K562 (cell line): ENCODE data around the gene WDR70. TPM values are rescaled to one million over a fixed set of nuclear protein-coding genes. Genes with fewer than 3 reads are reported as not detected.

Experiments used
- ATAC-seq: fragments of 200-7000 bp; cut with Tn5 transposase; 3 replicates; pipeline ENCODE4 v1.9.1; 2020; ENCODE audit warnings: moderate library complexity
- BruUV-seq: library from RNA; stranded (reverse); fragments of 400-500 nt; replicated peaks from 2 replicates; lab custom pipeline; 2021; lab: Mats Ljungman, UMichigan
- CTCF ChIA-PET: fragments of 300-600 bp; formaldehyde crosslinking; extraction: SDS; loops from one replicate; lab custom pipeline; 2021; ENCODE audit warnings: low intra/inter-chr PET ratio; lab: Yijun Ruan, JAX
- POLR2A ChIA-PET: fragments of 300-600, 350-650 bp; sonication (Branson Sonifier 250); formaldehyde crosslinking; extraction: SDS; loops from one replicate; lab custom pipeline; 2021; ENCODE audit warnings: antibody characterized with exemption, inconsistent platforms; lab: Yijun Ruan, JAX
- DNase-seq, 4 experiments: peaks; one replicate each; pipeline versions ENCODE4 v3.0.0 to v3.0.0-alpha.2; 2011 to 2018; ENCODE audit warnings: low spot score in 3 of 4, mixed read lengths in 3 of 4; ENCODE audit errors: extremely low read depth in 1 of 4
- FAIRE-seq: peaks from 2 replicates; lab custom pipeline; 2011; peaks lifted over from hg19 to GRCh38; lab: Jason Lieb, UNC
- H2AFZ ChIP-seq: 2 replicates; pipeline ENCODE4 v1.6.0; 2011; ENCODE audit warnings: low read depth, low read length, control low read depth, inconsistent platforms
- H3K27ac ChIP-seq: fragments of 200-600 bp; 3 replicates; pipeline ENCODE4 v1.8.0; 2011; ENCODE audit warnings: low read depth, mild to moderate bottlenecking, control low read depth, inconsistent platforms, low read length, moderate library complexity, mixed read lengths; ENCODE audit errors: extremely low read depth
- H3K27me3 ChIP-seq, 2 experiments: fragments of 300-600 bp in 1 of 2; 2 replicates in 1 of 2; 3 replicates in 1 of 2; pipeline versions ENCODE4 v1.6.0 to v1.8.0; 2011; ENCODE audit warnings: inconsistent platforms in 2 of 2, low read length in 2 of 2, mild to moderate bottlenecking in 1 of 2, mixed read lengths in 1 of 2, moderate library complexity in 1 of 2; ENCODE audit not compliant: control insufficient read depth in 2 of 2, insufficient read depth in 2 of 2
- H3K36me3 ChIP-seq: fragments of 300-600 bp; 3 replicates; pipeline ENCODE4 v1.8.0; 2011; ENCODE audit warnings: mild to moderate bottlenecking, low read length, inconsistent platforms; ENCODE audit not compliant: control insufficient read depth, insufficient read depth
- H3K4me1 ChIP-seq, 2 experiments: fragments of 200-600 bp in 1 of 2; replicated peaks in 1 of 2; 2 replicates in 1 of 2; 3 replicates in 1 of 2; pipeline versions ENCODE4 v1.5.1 to v1.8.0; 2011; ENCODE audit warnings: inconsistent platforms in 2 of 2, low read length in 2 of 2, mild to moderate bottlenecking in 1 of 2, mixed read lengths in 1 of 2, moderate library complexity in 1 of 2; ENCODE audit not compliant: control insufficient read depth in 2 of 2, insufficient read depth in 2 of 2
- H3K4me2 ChIP-seq: 2 replicates; pipeline ENCODE4 v1.6.1; 2011; ENCODE audit warnings: low read length, control low read depth, inconsistent platforms, mixed read lengths; ENCODE audit not compliant: insufficient read depth
- H3K4me3 ChIP-seq: fragments of 200-600 bp; sonication (generic), shearing (Covaris generic); 2 replicates; pipeline ENCODE4 v1.5.1; 2016; ENCODE audit warnings: control low read depth, inconsistent platforms
- H3K79me2 ChIP-seq: fragments of 200-600 bp; 3 replicates; pipeline ENCODE4 v1.8.0; 2011; ENCODE audit warnings: low read length, inconsistent platforms; ENCODE audit not compliant: control insufficient read depth, insufficient read depth
- H3K9ac ChIP-seq, 2 experiments: 2 replicates each; pipeline versions ENCODE4 v1.6.0 to v1.6.1; 2011; ENCODE audit warnings: low read depth in 2 of 2, low read length in 2 of 2, control low read depth in 1 of 2, inconsistent platforms in 1 of 2, mild to moderate bottlenecking in 1 of 2, mixed read lengths in 1 of 2; ENCODE audit not compliant: insufficient read depth in 1 of 2
- H3K9me1 ChIP-seq: one replicate; pipeline ENCODE4 v1.6.0; 2011; ENCODE audit warnings: inconsistent platforms, mild to moderate bottlenecking, low read length, moderate library complexity; ENCODE audit not compliant: control insufficient read depth, insufficient read depth
- H3K9me3 ChIP-seq: replicated peaks from 2 replicates; pipeline ENCODE4 v1.5.1; 2011; ENCODE audit warnings: low read depth, low read length, inconsistent platforms; ENCODE audit not compliant: control insufficient read depth, insufficient read depth
- H4K20me1 ChIP-seq: replicated peaks from 2 replicates; pipeline ENCODE4 v1.6.1; 2011; ENCODE audit warnings: low read length, inconsistent platforms, mixed read lengths; ENCODE audit not compliant: control insufficient read depth, insufficient read depth
- CBX8 ChIP-seq: fragments of 200-600 bp; sonication (generic); IDR thresholded peaks from 2 replicates; pipeline ENCODE4 v1.6.1; 2012; ENCODE audit warnings: borderline replicate concordance, mixed run types, low read depth, mild to moderate bottlenecking, moderate library complexity, mixed read lengths, low read length, control low read depth, inconsistent platforms; ENCODE audit not compliant: poor library complexity, severe bottlenecking; ENCODE audit errors: extremely low read depth
- ELF4 ChIP-seq: fragments of 450-650 bp; formaldehyde crosslinking; IDR thresholded peaks from 2 replicates; pipeline ENCODE4 v1.4.0; 2022; ENCODE audit warnings: missing genetic modification characterization
- ETS2 ChIP-seq: IDR thresholded peaks from 2 replicates; pipeline ENCODE4 v1.6.1; 2016; ENCODE audit warnings: borderline replicate concordance, missing genetic modification characterization, mild to moderate bottlenecking, moderate library complexity, missing compliant biosample characterization; ENCODE audit not compliant: poor library complexity, severe bottlenecking
- HDAC6 ChIP-seq: IDR thresholded peaks from 2 replicates; pipeline ENCODE4 v1.6.1; 2012; ENCODE audit warnings: low read depth, mild to moderate bottlenecking, control low read depth, inconsistent platforms, low read length, moderate library complexity
- KDM5B ChIP-seq: fragments of 200-600 bp; sonication (generic); IDR thresholded peaks from 2 replicates; pipeline ENCODE4 v1.6.1; 2012; ENCODE audit warnings: low read depth, mild to moderate bottlenecking, moderate library complexity, low read length, control low read depth, inconsistent platforms; ENCODE audit not compliant: insufficient replicate concordance
- NBN ChIP-seq: fragments of 450-650 bp; IDR thresholded peaks from 2 replicates; pipeline ENCODE4 v1.6.1; 2016; ENCODE audit warnings: low read depth, mild to moderate bottlenecking
- PTTG1 ChIP-seq: fragments of 450-650 bp; IDR thresholded peaks from 2 replicates; pipeline ENCODE4 v1.6.1; 2016; ENCODE audit warnings: low read depth, mild to moderate bottlenecking, missing genetic modification characterization, missing compliant biosample characterization
- RHOXF2B ChIP-seq: fragments of 250-450 bp; sonication (Bioruptor Pico); conservative IDR thresholded peaks from 2 replicates; pipeline ENCODE4 v1.5.1; 2021
- WGBS: fragments of 100-300 bp; shearing (Covaris generic); methylation state at CpG from one replicate; pipeline ENCODE4 v1.1.6; 2016; ENCODE audit warnings: low coverage, mixed read lengths; ENCODE audit not compliant: insufficient coverage; ENCODE audit errors: missing lambda C conversion rate; 5-methylcytosine and 5-hydroxymethylcytosine counted together
- in situ Hi-C: fragments of 300-500 bp; cut with MboI; formaldehyde crosslinking; loops from 4 replicates; pipeline ENCODE4 v1.15.0; 2018; ENCODE audit warnings: inconsistent platforms, mixed read lengths
- intact Hi-C: fragments of 100-400 bp; cut with micrococcal nuclease; formaldehyde crosslinking; loops from 2 replicates; pipeline ENCODE4 v1.14.2; 2022
- polyA plus RNA-seq, 8 experiments: library from polyadenylated mRNA; depleted of rRNA in 4 of 8; stranded (reverse) in 5 of 8; unstranded in 3 of 8; fragments of >200 nt; fragmentation: Nextera tagmentation in 2 of 8; fragmentation: Illumina TruSeq in 1 of 8; extraction: Ambion mirVana in 2 of 8; extraction: Trizol in 1 of 8; gene quantifications; 2 replicates each; pipeline versions ENCODE4 v1.2.1 to v1.2.3, GENCODE V29; 2011 to 2014; ENCODE audit warnings: inconsistent platforms in 1 of 8, missing spikeins in 1 of 8
- total RNA-seq, 7 experiments: library from RNA; depleted of rRNA in 6 of 7; stranded (reverse); fragments of >200 nt in 6 of 7; fragmentation: Illumina TruSeq in 2 of 7; extraction: Trizol in 2 of 7; gene quantifications; 2 replicates each; pipeline versions ENCODE4 v1.2.1 to v1.2.3, GENCODE V29; 2011 to 2021; ENCODE audit warnings: low replicate concordance in 1 of 7

Gene WDR70
- total and polyA plus RNA-seq, 9 of the 15 experiments (the other 6 are each of a cell fraction or from before 2014, with no cell fraction given): 16.8 to 46.6 (median 38.8) TPM

GRCh38 chr5:37417347-37417746 lies 38.2 kb downstream of the WDR70 start:
- H3K27ac ChIP-seq: no peak overlapping the region
- FAIRE-seq: no peak
- intact Hi-C loops: no loop called here
- WGBS: 68% methylated on average over 9 of the region's 9 CpGs
- in situ Hi-C loops: no loop called here
- no peak for TF ChIP-seq NBN
- no peak for TF ChIP-seq PTTG1 (tag)
- no peak for TF ChIP-seq KDM5B
- no peak for TF ChIP-seq ELF4 (CRISPR knock-in tag)
- TF ChIP-seq RHOXF2B (CRISPR knock-in tag): no peak
- TF ChIP-seq CBX8: no peak
- TF ChIP-seq ETS2 (tag): no peak
- TF ChIP-seq HDAC6: no peak
- TF ChIP-seq, all 486 proteins: peak for 0
- DNase-seq (no peak), ATAC-seq (no peak)
- peaks cover 4% of the 10 kb centered on the region; the same call in 1 of the 3 replicates for H3K36me3 ChIP-seq
- no peaks in the 10 kb centered on the region for H3K79me2 ChIP-seq
- H3K4me3 ChIP-seq: no peak overlapping the region
- BruUV-seq: no TSS peak
- ChIA-PET CTCF (no interaction called here), POLR2A (interaction anchor here (0.6 to 1.5 kb wide), 3 partner anchors 12 to 398 kb away, joined by 3 to 4 read pairs (median 3); no protein-coding TSS in a partner anchor)
- no peak overlapping the region for H3K4me2 ChIP-seq
- no peaks in the 10 kb centered on the region for H3K9me3 ChIP-seq
- no peak overlapping the region for H3K9ac ChIP-seq
- H3K4me1 ChIP-seq: no peaks in the 10 kb centered on the region
- H3K9me1 ChIP-seq: no peaks in the 10 kb centered on the region
- no peaks in the 10 kb centered on the region for H4K20me1 ChIP-seq
- H2AFZ ChIP-seq: no peak overlapping the region
- H3K27me3 ChIP-seq: no peaks in the 10 kb centered on the region
